Pancreas (tissue), 10 donors: Measurements from ENCODE around the gene ADAMTS19. TPM values are rescaled to one million over a fixed set of nuclear protein-coding genes. Genes with fewer than 3 reads are reported as not detected.

Experiments
- ATAC-seq, 4 donors: fragments of 200-7000 bp; cut with Tn5 transposase; one replicate each; pipeline versions ENCODE4 v1.8.0 to v1.9.1; 2020; ENCODE audit warnings: mild to moderate bottlenecking in 4 of 4, moderate library complexity in 4 of 4
- DNase-seq, 6 donors: peaks; one replicate each; pipeline ENCODE4 v3.0.0-alpha.2; 2020
- FAIRE-seq: peaks from 2 replicates; lab custom pipeline; 2012; peaks lifted over from hg19 to GRCh38; lab: Jason Lieb, UNC
- H3K27ac ChIP-seq, 4 donors: fragments of 200-600 bp; sonication (generic); 1 replicate in 3 of 4; 2 replicates in 1 of 4; pipeline versions ENCODE4 v1.5.0 to v1.8.0; 2020
- H3K27me3 ChIP-seq, 4 donors: fragments of 200-600 bp; one replicate each; pipeline ENCODE4 v1.8.0; 2021
- H3K36me3 ChIP-seq, 3 donors: fragments of 200-600 bp; sonication (generic) in 1 of 3; one replicate each; pipeline versions ENCODE4 v1.5.0 to v1.8.0; 2020 to 2021
- H3K4me1 ChIP-seq, 3 donors: fragments of 200-600 bp; one replicate each; pipeline ENCODE4 v1.8.0; 2021
- H3K4me3 ChIP-seq, 4 donors: fragments of 200-600 bp; sonication (generic) in 2 of 4; one replicate each; pipeline versions ENCODE4 v1.5.0 to v1.8.0; 2020 to 2021
- H3K9me3 ChIP-seq, 4 donors: fragments of 200-600 bp; one replicate each; pipeline ENCODE4 v1.8.0; 2021
- CTCF ChIP-seq, 4 donors: fragments of 200-600 bp; sonication (generic) in 3 of 4; IDR thresholded peaks; one replicate each; pipeline versions ENCODE4 v1.5.0 to v1.8.0; 2021; ENCODE audit warnings: antibody characterized with exemption in 4 of 4
- WGBS, 2 donors: extraction: QIAGEN DNeasy Blood & Tissue Kit; methylation state at CpG; one replicate each; pipeline ENCODE4 v1.1.7; 2013; 5-methylcytosine and 5-hydroxymethylcytosine counted together
- intact Hi-C, 3 donors: fragments of 100-400 bp; cut with DNase I; formaldehyde crosslinking; loops; one replicate each; pipeline versions ENCODE4 v1.11.1 to v1.14.2; 2022
- polyA plus RNA-seq, 2 donors: library from polyadenylated mRNA; stranded (reverse); fragments of 200-250 nt; gene quantifications; one replicate each; pipeline ENCODE4 v1.2.3, GENCODE V29; 2013
- total RNA-seq, 6 donors: library from RNA; stranded (reverse); fragmentation: NEBNext Ultra II Directional in 4 of 6; extraction: Animal tissue kit (Norgen Biotek cat#: 25700) in 4 of 6; gene quantifications; one replicate each; pipeline versions ENCODE4 v1.2.1 to v1.2.4, GENCODE V29; 2021 to 2023
- donor health status: healthy with polysubstance abuse.
- donor health status: DM: no; HTN: no; CAD: no; lungs with moderate emphysema.
- donor health status: DM: no; HTN: no; CAD: no.
- donor health status: control.
- donor health status: control.
- donor health status: Bipolar disorder and iron deficiency.
- donor health status: DM: yes; HTN: yes; CAD: no.
- donor health status: DM: no; HTN: no; CAD: no.
- donor health status: DM: no; HTN: no; CAD: no.
- donor health status: DM: yes; HTN: yes; CAD: no.

The ADAMTS19 gene
- total and polyA plus RNA-seq, 8 donors = 0.02 to 0.22 (median 0.08) TPM; not detected in 1

- FAIRE-seq (no peak), DNase-seq (no peak), ATAC-seq (no peak)
- H3K36me3 ChIP-seq = no peaks in the 10 kb centered on the region
- TF ChIP-seq CTCF (IDR thresholded peaks at IDR 0.05) = no peak
- no peak overlapping the region for H3K27ac ChIP-seq
- H3K9me3 ChIP-seq = no peaks in the 10 kb centered on the region
- no peaks in the 10 kb centered on the region for H3K4me1 ChIP-seq
- intact Hi-C loops = no loop called here
- WGBS, 2 donors = 39 to 52% methylated on average over 3 of the region's 3 CpGs
- H3K4me3 ChIP-seq = no peak overlapping the region
- no peaks in the 10 kb centered on the region for H3K27me3 ChIP-seq
Observed at GRCh38 chr5:129679671-129680070, 219.6 kb downstream of the ADAMTS19 start.

- intact Hi-C loops = no loop called here
- H3K4me3 ChIP-seq = no peak overlapping the region
- 74 to 81% methylated on average over 3 of the region's 3 CpGs for WGBS, 2 donors
- no peaks in the 10 kb centered on the region for H3K9me3 ChIP-seq
- H3K27ac ChIP-seq = no peak overlapping the region
- no peaks in the 10 kb centered on the region for H3K4me1 ChIP-seq
- no peaks in the 10 kb centered on the region for H3K27me3 ChIP-seq
- no peak for TF ChIP-seq CTCF (IDR thresholded peaks at IDR 0.05)
- no peak for ATAC-seq
- DNase-seq = no peak
- FAIRE-seq = no peak
- no peaks in the 10 kb centered on the region for H3K36me3 ChIP-seq
Observed at GRCh38 chr5:129687941-129688340, 227.8 kb downstream of the ADAMTS19 start.

- intact Hi-C loops = no loop called here
- H3K27me3 ChIP-seq = no peaks in the 10 kb centered on the region
Observed at GRCh38 chr5:129689045-129689444, 228.9 kb downstream of the ADAMTS19 start.

GRCh38 chr5:129691220-129691619, 231.1 kb downstream of the ADAMTS19 start:
- no peak for DNase-seq
- WGBS, 2 donors = 68 to 78% methylated on average over 1 of the region's 1 CpG
- intact Hi-C loops = no loop called here
- FAIRE-seq = no peak
- Histone ChIP-seq H3K4me3 (no peak overlapping the region), H3K9me3 (no peaks in the 10 kb centered on the region), H3K27me3 (no peaks in the 10 kb centered on the region), H3K27ac (no peak overlapping the region), H3K36me3 (no peaks in the 10 kb centered on the region), H3K4me1 (no peaks in the 10 kb centered on the region)
- TF ChIP-seq CTCF (IDR thresholded peaks at IDR 0.05) = no peak
- ATAC-seq = no peak

More at GRCh38 chr5:129689045-129689444, 228.9 kb downstream of the ADAMTS19 start:
- no peak overlapping the region for H3K4me3 ChIP-seq
- DNase-seq (no peak), ATAC-seq (no peak), FAIRE-seq (no peak)
- H3K4me1 ChIP-seq = no peaks in the 10 kb centered on the region
- no peaks in the 10 kb centered on the region for H3K36me3 ChIP-seq
- TF ChIP-seq CTCF (IDR thresholded peaks at IDR 0.05) = no peak
- H3K27ac ChIP-seq = no peak overlapping the region
- H3K9me3 ChIP-seq = no peaks in the 10 kb centered on the region

GRCh38 chr5:129696636-129697035, 236.5 kb downstream of the ADAMTS19 start:
- intact Hi-C loops = no loop called here
- ATAC-seq = no peak
- H3K9me3 ChIP-seq = no peaks in the 10 kb centered on the region
- no peak for TF ChIP-seq CTCF (IDR thresholded peaks at IDR 0.05)
- H3K4me1 ChIP-seq = no peaks in the 10 kb centered on the region
- no peak for DNase-seq
- H3K36me3 ChIP-seq = no peaks in the 10 kb centered on the region
- FAIRE-seq = no peak
- H3K4me3 ChIP-seq = no peak overlapping the region
- H3K27me3 ChIP-seq = no peaks in the 10 kb centered on the region
- H3K27ac ChIP-seq = no peak overlapping the region
